Measurements from ENCODE around the gene PLS1. TPM values are rescaled to one million over a fixed set of nuclear protein-coding genes. Genes with fewer than 3 reads are reported as not detected.

The PLS1 gene
- total RNA-seq, 2 donors from 2014 or later: 252 to 418 TPM

GRCh38 chr3:142652826-142653292 lies 56.7 kb downstream of the PLS1 start:
- Histone ChIP-seq H3K9me3 (no peaks in the 10 kb centered on the region), H3K27ac (no peak overlapping the region), H3K9ac (ENCODE audit: low read depth in 2 of 2, low read length in 2 of 2) (no peak overlapping the region), H3K4me3 (no peak overlapping the region), H3K27me3 (no peaks in the 10 kb centered on the region), H3K36me3 (no peaks in the 10 kb centered on the region), H3K4me1 (peaks cover 7% of the 10 kb centered on the region)
- no peak for TF ChIP-seq CTCF (IDR thresholded peaks at IDR 0.05)
- no peak for DNase-seq
- intact Hi-C loops (cut with DNase I): no loop called here

- Histone ChIP-seq H3K4me3 (no peak overlapping the region), H3K27ac (peak overlapping the region; percentile 39), H3K9ac (ENCODE audit: low read depth in 2 of 2, low read length in 2 of 2) (no peak overlapping the region), H3K4me1 (peaks cover 7% of the 10 kb centered on the region), H3K9me3 (no peaks in the 10 kb centered on the region), H3K36me3 (no peaks in the 10 kb centered on the region), H3K27me3 (no peaks in the 10 kb centered on the region)
- DNase-seq: no peak
- TF ChIP-seq CTCF (IDR thresholded peaks at IDR 0.05): no peak
- intact Hi-C loops (cut with DNase I): no loop called here
These were observed 60.4 kb downstream of the PLS1 start for GRCh38 chr3:142656575-142656974.

- peak; percentile 50 for DNase-seq
- H3K4me1 ChIP-seq: peaks cover 7% of the 10 kb centered on the region
- H3K9me3 ChIP-seq: no peaks in the 10 kb centered on the region
- no peak overlapping the region for H3K4me3 ChIP-seq
- H3K9ac ChIP-seq (ENCODE audit: low read depth in 2 of 2, low read length in 2 of 2): no peak overlapping the region
- peak overlapping the region; percentile 19 for H3K27ac ChIP-seq
- no peaks in the 10 kb centered on the region for H3K36me3 ChIP-seq
- TF ChIP-seq CTCF (IDR thresholded peaks at IDR 0.05): no peak
- intact Hi-C loops (cut with DNase I): no loop called here
- H3K27me3 ChIP-seq: no peaks in the 10 kb centered on the region
These were observed 60.8 kb downstream of the PLS1 start for GRCh38 chr3:142657033-142657432.

GRCh38 chr3:142660383-142660782 lies 64.2 kb downstream of the PLS1 start:
- Histone ChIP-seq H3K27me3 (no peaks in the 10 kb centered on the region), H3K4me3 (no peak overlapping the region), H3K9me3 (no peaks in the 10 kb centered on the region), H3K9ac (ENCODE audit: low read depth in 2 of 2, low read length in 2 of 2) (no peak overlapping the region), H3K27ac (no peak overlapping the region), H3K4me1 (peaks cover 11% of the 10 kb centered on the region), H3K36me3 (no peaks in the 10 kb centered on the region)
- no peak for TF ChIP-seq CTCF (IDR thresholded peaks at IDR 0.05)
- no peak for DNase-seq
- intact Hi-C loops (cut with DNase I): no loop called here

GRCh38 chr3:142660893-142661292 lies 64.7 kb downstream of the PLS1 start:
- Histone ChIP-seq H3K27me3 (no peaks in the 10 kb centered on the region), H3K9ac (ENCODE audit: low read depth in 2 of 2, low read length in 2 of 2) (no peak overlapping the region), H3K36me3 (no peaks in the 10 kb centered on the region), H3K27ac (no peak overlapping the region), H3K4me3 (no peak overlapping the region), H3K4me1 (peaks cover 11% of the 10 kb centered on the region), H3K9me3 (no peaks in the 10 kb centered on the region)
- no peak for DNase-seq
- intact Hi-C loops (cut with DNase I): no loop called here
- TF ChIP-seq CTCF (IDR thresholded peaks at IDR 0.05): no peak
